Mesodermal cell (in vitro differentiated cells): ENCODE data around the gene TEX35.
A peak's percentile ranks its signal among the peaks of the same experiment; 100 is the strongest.

Experiments
- H3K27ac ChIP-seq: 2 replicates; pipeline ENCODE4 v1.7.0; 2013; ENCODE audit warnings: mild to moderate bottlenecking, low read depth, low read length, moderate library complexity; ENCODE audit not compliant: severe bottlenecking
- H3K36me3 ChIP-seq: 2 replicates; pipeline ENCODE4 v1.7.1; 2013; ENCODE audit warnings: mild to moderate bottlenecking, low read length, moderate library complexity; ENCODE audit not compliant: control insufficient read depth, insufficient read depth
- H3K4me1 ChIP-seq: one replicate; pipeline ENCODE4 v1.7.1; 2013; ENCODE audit warnings: mild to moderate bottlenecking, low read length; ENCODE audit not compliant: insufficient read depth, control insufficient read depth, poor library complexity, severe bottlenecking
- H3K4me3 ChIP-seq: 2 replicates; pipeline ENCODE4 v1.7.0; 2013; ENCODE audit warnings: low read length, control low read depth, mild to moderate bottlenecking; ENCODE audit not compliant: insufficient read depth, poor library complexity, severe bottlenecking; ENCODE audit errors: extremely low read depth
- H3K9me3 ChIP-seq: 2 replicates; pipeline ENCODE4 v1.7.1; 2013; ENCODE audit warnings: mild to moderate bottlenecking, low read length, moderate library complexity; ENCODE audit not compliant: control insufficient read depth
- WGBS, 2 experiments: methylation state at CpG; one replicate each; pipeline ENCODE4 v1.1.5; 2013; ENCODE audit warnings: missing lambda C conversion rate in 2 of 2; ENCODE audit not compliant: insufficient coverage in 2 of 2; 5-methylcytosine and 5-hydroxymethylcytosine counted together

Gene TEX35

DNA sequence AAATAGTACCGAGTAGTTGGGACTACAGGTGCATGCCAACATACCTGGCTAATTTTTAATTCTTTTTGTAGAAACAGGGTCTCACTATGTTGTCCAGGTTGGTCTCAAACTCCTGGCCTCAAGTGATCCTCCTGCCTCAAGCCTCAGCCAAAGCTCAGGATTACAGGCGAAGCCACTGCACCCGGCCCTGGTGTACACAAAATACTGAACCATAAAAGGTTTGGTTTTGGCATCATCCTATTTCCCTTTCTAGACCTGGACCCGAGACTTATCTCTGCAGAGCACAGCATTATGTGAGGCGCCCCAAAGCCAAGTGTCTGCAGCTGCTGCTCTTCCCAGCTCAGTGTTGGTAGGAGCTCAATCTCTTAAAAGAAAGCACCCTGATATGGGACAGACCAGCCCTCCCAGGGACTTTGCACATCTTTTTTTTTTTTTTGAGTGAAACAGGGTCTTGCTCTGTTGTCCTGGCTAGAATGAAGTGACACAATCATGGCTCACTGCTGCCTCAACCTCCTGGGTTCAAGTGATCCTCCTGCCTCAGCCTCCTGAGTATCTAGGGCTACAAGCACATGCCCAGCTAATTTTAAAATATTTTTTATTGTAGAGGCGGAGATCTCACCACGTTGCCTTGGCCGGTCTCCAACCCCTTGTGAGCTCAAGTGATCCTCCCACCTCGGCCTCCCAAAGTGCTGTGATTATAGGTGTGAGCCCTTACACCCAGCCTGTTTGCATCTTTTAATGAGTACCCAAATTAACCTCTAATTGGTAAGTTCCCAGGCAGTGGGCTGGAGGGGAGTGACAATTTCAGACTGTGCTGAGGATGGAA, 20.4 kb downstream of the TEX35 start:
- Histone ChIP-seq H3K27ac (no peak overlapping the region), H3K4me1 (peaks cover 19% of the 10 kb centered on the region), H3K36me3 (no peaks in the 10 kb centered on the region), H3K9me3 (no peaks in the 10 kb centered on the region), H3K4me3 (no peak overlapping the region)
- 92 to 100% methylated on average over 3 to 9 of the region's 9 CpGs for WGBS, 2 experiments

DNA sequence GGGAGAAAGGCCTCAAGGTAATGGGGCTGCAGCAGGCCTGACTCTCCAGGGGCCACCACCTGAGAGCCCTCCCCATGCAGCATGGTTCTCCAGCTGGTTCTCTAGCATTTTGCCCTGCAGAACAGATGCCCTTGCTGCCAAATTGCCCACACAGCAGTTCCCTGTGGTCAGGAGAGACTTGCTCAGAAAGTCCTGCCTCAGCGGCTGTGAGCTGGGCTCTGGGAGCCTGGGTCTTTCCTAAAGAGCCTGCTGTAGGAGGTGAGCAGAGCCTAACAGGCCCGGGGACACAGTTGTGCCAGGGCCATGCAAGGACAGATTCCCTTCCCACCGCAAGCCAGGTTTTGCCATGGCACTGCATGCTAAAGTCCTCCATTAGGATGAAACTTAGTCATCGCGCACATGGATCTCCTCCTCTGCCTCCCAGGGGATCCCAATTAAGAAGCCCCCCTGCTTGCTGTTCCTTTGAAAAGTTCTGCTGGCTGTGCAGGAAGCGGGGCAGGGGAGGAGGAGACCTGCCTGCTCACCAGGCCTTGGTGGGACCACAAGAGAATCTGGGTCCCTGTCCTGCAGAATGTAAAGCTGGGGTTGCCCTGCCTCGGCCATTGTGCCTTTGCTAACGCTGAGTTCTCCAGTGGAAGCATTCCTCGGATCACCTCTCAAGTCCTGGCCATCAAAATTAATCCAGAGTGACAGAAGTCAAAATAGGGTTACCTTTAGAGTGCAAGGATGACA, 21.4 kb downstream of the TEX35 start:
- Histone ChIP-seq H3K4me3 (no peak overlapping the region), H3K4me1 (peaks cover 24% of the 10 kb centered on the region), H3K27ac (no peak overlapping the region), H3K36me3 (no peaks in the 10 kb centered on the region), H3K9me3 (no peaks in the 10 kb centered on the region)
- WGBS, 2 experiments: 89 to 95% methylated on average over 8 to 9 of the region's 9 CpGs

DNA sequence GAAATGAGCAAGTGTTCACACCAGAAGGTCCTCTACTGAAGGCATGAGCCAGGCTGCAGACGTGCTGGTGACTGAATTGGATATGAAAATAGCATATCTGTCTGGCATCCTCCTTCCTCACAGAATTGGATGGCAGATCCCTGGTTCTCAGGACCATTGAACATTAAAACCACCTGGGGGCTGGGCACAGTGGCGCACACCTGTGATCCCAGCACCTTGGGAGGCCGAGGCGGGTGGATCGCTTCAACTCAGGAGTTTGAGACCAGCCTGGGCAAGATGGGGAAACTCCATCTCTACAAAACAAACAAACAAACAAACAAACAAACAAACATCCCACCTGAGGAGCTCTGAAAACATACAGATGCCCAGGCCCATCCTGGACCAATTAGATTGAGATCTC, 23.4 kb downstream of the TEX35 start:
- 90% methylated on average over 2 to 5 of the region's 5 CpGs for WGBS, 2 experiments
- H3K36me3 ChIP-seq: no peaks in the 10 kb centered on the region

DNA sequence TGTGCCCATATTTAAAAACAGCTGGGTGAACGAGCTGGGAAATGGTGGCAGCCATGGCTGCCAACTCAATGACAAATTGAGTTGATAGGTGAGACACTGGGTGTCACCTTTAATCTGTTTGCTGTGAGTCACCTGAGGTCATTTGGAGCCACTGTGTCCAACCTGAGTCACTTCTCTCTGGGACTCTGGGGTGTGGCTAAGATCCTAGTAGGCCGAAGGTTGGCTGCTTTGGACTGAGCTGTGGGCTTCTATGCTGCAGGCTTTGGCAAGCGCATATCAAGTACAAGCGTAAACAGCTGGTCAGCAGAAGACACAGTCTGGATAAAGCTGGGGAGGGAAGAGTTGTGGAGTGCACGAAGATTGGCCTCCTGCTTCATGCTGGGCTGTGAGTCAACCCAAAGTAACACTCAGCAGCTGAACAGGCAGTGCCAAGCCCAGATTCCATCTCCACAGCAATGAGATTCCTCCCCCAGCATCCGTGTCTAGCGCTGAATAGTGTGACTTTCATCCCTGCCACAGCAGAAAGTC, 24.0 kb downstream of the TEX35 start:
- H3K36me3 ChIP-seq: no peaks in the 10 kb centered on the region
- H3K4me1 ChIP-seq: peaks cover 21% of the 10 kb centered on the region
- 81 to 83% methylated on average over 6 to 7 of the region's 7 CpGs for WGBS, 2 experiments
- no peak overlapping the region for H3K4me3 ChIP-seq
- no peak overlapping the region for H3K27ac ChIP-seq
- H3K9me3 ChIP-seq: no peaks in the 10 kb centered on the region

More for the DNA sequence above, 23.4 kb downstream of the TEX35 start:
- H3K4me1 ChIP-seq: peaks cover 21% of the 10 kb centered on the region
- no peak overlapping the region for H3K4me3 ChIP-seq
- no peaks in the 10 kb centered on the region for H3K9me3 ChIP-seq
- H3K27ac ChIP-seq: no peak overlapping the region

DNA sequence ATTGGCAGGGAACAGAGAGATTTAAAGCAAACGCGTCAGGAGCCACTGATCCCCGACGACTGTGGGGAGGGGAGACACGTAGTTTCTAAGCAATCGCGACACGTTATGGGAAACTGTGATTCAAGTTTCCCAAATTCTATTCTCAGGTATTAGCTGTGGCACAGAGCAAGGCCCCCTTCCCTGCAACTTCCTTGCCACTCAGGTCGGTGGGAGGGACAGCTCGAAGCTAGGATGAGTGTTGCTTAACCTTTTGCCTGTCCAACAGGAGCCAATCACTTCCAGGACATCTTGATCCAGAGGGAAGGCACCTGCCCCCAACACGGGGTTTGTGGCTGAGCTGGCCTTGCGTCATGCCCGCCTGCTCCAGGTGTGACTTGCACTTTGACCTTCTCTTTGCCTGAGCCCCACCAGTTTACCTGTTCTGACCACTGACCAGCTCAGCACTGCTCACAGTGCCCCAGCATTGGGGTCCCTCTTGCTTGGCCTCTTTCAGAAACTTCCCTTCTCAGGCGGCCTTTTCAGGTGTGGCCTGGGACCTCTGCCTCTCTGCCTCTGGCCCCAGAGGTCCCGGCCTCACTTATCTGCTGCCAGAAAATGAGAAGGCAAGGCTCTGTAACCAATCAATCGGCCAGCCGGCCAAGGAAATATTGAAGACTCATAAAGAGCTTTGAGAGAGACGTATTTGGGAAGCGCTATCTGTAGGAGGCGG, 24.6 kb downstream of the TEX35 start:
- WGBS, 2 experiments: 91% methylated on average over 16 to 20 of the region's 20 CpGs
- Histone ChIP-seq H3K4me3 (no peak overlapping the region), H3K9me3 (no peaks in the 10 kb centered on the region), H3K4me1 (peaks cover 21% of the 10 kb centered on the region), H3K27ac (no peak overlapping the region), H3K36me3 (no peaks in the 10 kb centered on the region)

DNA sequence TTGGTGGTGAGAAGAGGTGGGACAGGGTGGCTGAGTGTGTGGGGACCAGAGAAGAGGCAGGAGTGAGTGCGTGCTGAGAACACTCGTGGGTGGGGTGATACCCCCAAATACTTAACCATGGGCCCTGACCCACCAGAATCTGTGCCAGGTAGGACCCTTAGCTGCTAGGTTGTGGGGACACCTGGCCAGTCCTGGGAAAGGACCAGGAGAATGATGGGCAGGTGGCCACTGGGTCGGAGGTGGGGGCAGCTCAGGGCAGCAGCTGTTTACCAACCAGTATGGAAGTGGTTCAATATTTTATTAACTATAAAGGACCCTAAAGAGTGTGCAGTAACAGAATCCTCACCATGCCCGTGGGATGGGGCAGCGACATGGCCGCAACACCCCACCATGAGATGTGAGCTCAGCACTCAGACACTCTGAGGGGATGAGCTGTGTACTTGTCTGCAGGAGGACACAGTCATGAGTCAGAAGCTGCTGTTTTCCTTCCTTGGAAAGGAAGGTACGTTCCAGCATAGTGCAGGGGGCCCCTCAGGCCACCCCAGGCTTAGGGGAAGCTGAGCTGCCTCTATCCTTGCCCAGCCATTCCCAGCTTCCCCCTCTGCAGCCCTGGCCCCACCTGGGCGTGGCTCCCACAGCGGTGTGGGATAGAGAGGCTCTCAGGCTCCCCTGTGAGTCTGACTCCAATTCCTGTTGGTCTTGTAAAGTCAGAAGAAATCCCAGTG, 25.4 kb downstream of the TEX35 start:
- WGBS, 2 experiments: 81 to 89% methylated on average over 4 to 6 of the region's 9 CpGs

DNA sequence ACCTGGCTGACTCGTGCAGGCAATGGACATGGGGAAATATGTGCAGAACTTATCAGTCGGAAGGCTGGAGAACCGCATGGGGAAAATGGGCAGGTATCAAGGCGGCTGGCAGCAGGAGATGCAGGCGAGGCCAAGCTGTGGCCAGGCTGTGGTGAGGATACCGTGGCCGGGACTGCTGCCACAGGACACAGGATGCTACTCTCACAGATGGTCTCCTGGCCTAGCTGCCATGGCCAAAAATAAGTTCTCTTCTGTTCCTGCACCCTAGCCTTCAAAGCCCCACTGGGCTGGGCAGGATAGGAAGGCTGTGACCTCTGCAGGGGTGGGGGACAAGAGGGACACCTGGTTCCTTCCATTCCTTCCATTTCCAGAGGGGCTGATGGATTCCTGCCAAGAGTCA, 26.4 kb downstream of the TEX35 start:
- Histone ChIP-seq H3K4me3 (no peak overlapping the region), H3K9me3 (no peaks in the 10 kb centered on the region), H3K4me1 (peaks cover 21% of the 10 kb centered on the region), H3K27ac (no peak overlapping the region), H3K36me3 (no peaks in the 10 kb centered on the region)
- 98 to 99% methylated on average over 5 to 7 of the region's 7 CpGs for WGBS, 2 experiments

More for the DNA sequence above, 25.4 kb downstream of the TEX35 start:
- no peaks in the 10 kb centered on the region for H3K36me3 ChIP-seq
- H3K27ac ChIP-seq: peak overlapping the region; percentile 41
- no peaks in the 10 kb centered on the region for H3K9me3 ChIP-seq
- H3K4me3 ChIP-seq: no peak overlapping the region
- peaks cover 21% of the 10 kb centered on the region for H3K4me1 ChIP-seq

DNA sequence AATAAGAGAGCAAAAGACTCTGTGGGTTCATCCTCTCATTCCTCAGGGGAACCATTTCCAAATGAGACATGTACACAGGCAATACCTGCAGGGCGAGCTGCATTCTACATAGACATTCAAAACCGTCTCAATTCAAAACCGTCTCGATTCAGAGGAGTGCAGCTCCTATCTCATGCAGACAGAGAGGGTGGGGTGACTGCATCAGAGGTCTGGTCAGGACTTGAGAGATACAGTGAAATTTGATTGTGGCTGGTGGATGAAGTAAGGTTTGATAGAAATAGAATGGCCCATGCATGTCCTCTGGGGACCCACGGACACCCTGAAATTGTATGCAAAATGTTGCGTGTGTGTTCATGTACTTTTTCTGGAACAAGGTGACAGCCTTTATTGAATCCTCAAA, 27.3 kb downstream of the TEX35 start:
- Histone ChIP-seq H3K4me1 (peaks cover 21% of the 10 kb centered on the region), H3K9me3 (no peaks in the 10 kb centered on the region), H3K4me3 (no peak overlapping the region), H3K27ac (no peak overlapping the region), H3K36me3 (no peaks in the 10 kb centered on the region)
- 98% methylated on average over 6 of the region's 6 CpGs for WGBS, 2 experiments

DNA sequence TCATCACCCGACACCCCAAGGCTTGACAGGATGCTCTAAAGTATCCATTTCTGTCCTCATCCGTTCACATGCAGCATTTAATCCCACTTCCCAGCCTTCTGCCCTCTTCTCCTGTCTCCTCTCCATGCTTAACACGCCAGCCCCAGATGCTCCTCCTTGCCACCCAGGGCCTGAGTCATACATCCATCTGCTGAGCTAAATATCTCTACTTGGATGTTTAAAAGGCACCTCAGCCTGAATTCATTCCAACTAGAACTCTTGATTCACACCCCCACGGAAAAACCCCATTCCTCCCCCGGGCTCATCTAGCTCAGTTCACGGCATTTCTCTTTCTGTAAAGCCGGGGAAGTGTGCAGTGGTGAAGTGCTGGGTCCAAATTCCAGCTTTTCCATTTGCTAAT, 27.7 kb downstream of the TEX35 start:
- 86 to 97% methylated on average over 6 to 7 of the region's 7 CpGs for whole genome bisulfite sequencing, 2 experiments
- no peak overlapping the region for H3K27ac ChIP-seq
- no peaks in the 10 kb centered on the region for H3K9me3 ChIP-seq
- no peaks in the 10 kb centered on the region for H3K36me3 ChIP-seq
- H3K4me1 ChIP-seq: peaks cover 21% of the 10 kb centered on the region
- H3K4me3 ChIP-seq: no peak overlapping the region

DNA sequence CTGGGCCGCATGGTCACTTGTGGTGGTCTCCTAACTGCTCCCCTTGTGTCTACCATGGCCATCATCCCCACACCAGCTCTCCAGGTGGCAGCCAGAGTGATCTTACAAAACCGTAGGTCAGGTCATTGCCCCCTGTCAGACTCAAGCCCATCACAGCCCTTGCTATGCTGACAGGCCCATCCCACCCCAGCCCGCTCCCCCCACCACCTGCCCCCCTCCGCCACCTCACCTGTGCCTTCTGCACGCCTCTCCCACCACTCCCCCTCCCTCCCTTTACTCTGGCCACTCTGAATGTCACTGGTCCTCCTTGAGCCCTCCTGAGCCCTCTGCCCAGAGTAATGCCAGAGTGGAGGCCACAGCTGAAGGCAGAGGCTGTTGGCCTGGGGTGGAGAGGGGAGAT, 28.5 kb downstream of the TEX35 start:
- H3K9me3 ChIP-seq: no peaks in the 10 kb centered on the region
- H3K4me1 ChIP-seq: peaks cover 21% of the 10 kb centered on the region
- H3K27ac ChIP-seq: no peak overlapping the region
- no peaks in the 10 kb centered on the region for H3K36me3 ChIP-seq
- 80 to 83% methylated on average over 1 to 2 of the region's 5 CpGs for WGBS, 2 experiments
- no peak overlapping the region for H3K4me3 ChIP-seq
